DMS53 treated with DMSO at 0.1 percent for 48 hours (cell line): ENCODE results near the gene ZNF214.
"Not testable (repeated sequence)": the region's sequence is repeated elsewhere in the genome, so short reads cannot be mapped to it uniquely, and the experiment has no call there.

Source experiments
- DNase-seq: peaks from one replicate; lab custom pipeline; 2025; ENCODE audit not compliant: unreplicated experiment; lab: John Stamatoyannopoulos, UW

The ZNF214 gene

DNA sequence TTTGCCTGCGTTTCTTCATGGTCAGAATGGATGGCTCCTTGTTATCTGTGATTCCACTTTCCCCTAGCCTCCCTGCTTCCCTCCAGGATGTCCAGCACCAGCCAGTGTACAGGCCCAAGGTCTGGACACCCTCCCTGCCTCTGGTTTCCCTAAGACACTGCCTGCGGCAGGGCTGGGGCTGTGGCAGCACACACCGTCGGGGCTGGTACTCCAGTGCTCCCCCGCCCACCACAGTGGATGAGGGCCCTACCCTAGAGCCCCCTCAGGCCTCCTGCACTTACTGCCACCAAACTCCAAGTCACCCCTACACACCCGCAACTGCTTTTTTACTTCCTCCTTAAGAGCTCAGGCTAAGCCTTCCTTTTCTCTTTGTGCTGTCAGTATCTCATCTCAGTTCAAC lies 28.9 kb downstream of the ZNF214 start:
- DNase-seq, result no peak

DNA sequence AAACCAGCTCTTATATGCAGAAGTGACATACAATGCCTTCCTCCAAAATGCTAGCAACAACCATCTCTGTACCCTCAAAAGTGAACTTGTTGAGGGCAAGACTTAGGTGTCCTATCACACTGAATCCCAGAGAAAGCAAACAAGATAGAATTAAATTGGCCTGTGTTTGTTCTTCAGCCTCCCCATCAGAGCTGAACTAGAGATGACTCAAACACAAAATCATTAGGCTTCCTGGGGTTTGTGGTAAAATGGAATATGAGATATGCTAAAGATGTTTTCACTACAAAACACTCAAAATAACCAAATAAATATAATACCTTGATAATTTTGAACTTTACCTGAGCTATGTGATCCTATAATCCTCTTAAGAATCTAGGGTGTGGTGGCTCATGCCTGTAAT lies 31.6 kb downstream of the ZNF214 start:
- DNase-seq, result no peak

DNA sequence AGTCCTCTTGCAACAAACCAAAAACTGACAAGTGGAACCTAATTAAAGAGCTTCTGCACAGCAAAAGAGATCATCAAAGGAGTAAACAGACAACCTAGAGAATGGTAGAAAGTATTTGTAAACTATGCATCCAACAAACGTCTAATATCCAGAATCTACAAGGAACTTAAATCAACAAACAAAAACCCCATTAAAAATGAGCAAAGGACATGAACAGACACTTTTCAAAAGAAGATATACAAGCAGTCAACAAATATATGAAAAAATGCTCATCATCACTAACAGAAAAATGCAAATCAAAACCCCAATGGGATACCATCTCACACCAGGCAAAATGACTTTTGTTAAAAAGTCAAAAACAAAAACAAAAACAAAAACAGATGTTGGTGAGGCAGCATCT lies 33.7 kb downstream of the ZNF214 start:
- no peak for DNase-seq

DNA sequence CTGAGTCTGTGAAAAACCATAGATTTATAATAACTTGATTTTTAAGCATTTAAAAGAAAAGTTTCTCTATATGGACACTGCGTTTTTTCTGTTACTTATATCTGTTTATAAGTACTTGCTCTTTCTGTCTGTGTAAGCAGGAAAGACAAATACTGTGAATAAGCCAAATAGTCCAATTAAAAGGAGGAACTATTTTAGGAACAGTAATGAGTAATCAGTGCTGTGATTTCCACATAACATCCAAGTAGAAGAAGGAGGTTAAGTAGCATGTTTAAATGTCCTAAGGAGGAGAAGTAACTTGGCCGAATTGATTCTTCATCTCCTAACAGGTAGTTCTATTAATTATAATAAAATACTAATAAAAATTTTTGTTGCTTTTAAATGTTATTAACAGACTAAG lies 40.8 kb downstream of the ZNF214 start:
- no peak for DNase-seq

DNA sequence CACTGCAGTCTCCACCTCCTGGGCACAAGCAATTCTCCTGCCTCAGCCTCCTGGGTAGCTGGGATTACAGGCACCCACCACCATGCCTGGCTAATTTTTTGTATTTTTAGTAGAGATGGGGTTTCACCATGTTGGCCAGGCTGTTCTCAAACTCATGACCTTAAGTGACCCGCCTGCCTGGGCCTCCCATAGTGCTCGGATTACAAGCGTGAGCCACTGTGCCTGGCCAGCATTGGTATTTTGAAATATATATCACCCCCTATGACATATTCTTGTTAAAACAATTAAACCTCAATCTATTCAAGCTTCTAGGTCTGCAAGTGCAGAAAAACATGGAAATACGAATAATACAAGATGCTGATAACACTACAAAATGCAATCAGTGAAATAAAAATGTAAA lies 50.3 kb downstream of the ZNF214 start:
- not testable (repeated sequence) for DNase-seq

DNA sequence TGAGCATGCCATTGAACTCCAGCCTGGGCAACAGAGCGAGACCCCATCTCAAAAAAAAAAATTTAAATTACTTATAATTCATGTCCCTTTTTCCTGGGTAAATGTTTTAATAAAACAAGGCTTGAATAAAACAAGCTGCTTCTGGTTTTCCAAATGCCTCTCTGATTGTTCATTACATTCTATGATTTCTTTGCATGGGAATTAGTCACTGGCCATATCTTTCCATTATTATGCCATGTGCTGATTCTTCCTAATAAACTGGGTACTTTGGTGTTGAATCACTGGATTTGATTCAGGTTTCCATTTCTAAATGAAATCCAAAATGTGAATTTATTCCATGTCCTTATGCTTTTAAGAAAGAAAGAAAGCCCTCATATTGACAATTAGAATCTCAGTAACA lies 51.3 kb downstream of the ZNF214 start:
- no peak for DNase-seq

DNA sequence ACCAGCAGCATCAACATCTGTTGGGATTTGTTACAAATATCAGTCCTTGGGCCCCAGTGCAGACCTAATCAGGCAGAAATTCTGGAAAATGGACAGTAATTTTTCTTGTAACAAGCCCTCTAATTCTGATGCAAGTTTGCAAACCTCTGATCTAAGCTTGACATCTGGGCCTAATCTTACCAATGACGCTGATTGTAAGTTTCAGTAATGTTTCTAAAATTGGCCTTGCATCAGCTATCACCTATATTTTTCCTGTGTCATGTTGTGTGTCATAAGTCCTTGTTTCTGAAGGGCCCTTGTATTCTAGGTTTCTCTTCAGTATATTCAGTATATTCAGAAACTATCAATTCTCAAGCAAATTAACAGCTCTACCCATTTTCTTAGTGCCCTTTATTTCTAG lies 57.5 kb downstream of the ZNF214 start:
- DNase-seq, result no peak

DNA sequence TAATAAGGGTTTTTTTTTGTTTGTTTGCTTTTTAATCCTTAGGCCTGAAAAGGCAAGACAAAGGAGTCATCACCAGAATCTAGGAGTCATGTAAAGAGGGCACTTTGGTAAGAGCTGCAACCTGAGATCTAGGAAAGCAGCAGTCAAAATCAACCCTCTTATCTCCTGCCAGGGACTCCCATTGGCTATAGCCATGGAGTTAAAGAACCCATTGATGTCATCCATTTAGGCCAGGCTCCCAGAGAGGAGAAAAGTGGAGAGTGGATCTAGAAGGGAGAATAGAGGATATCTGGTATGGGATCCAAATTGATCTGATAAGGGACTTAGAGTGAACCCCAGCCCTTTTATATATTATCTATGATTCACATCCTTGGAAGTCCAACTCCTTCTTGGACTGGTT lies 58.0 kb downstream of the ZNF214 start:
- DNase-seq, result no peak

DNA sequence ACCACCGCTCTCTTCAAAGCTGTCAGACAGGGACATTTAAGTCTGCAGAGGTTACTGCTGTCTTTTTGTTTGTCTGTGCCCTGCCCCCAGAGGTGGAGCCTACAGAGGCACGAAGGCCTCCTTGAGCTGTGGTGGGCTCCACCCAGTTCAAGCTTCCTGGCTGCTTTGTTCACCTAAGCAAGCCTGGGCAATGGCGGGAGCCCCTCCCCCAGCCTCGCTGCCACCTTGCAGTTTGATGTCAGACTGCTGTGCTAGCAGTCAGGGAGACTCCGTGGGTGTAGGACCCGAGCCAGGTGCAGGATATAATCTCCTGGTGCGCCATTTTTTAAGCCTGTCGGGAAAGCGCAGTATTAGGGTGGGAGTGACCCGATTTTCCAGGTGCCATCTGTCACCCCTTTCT lies 65.9 kb downstream of the ZNF214 start:
- DNase-seq, result not testable (repeated sequence)
